Tibial nerve (tissue), 4 donors: ENCODE measurements around the gene OR6Y1.

Experiments
- EP300 ChIP-seq, 2 donors: sonication (generic); formaldehyde crosslinking; IDR thresholded peaks; one replicate each; pipeline ENCODE4 v1.6.1; 2017; ENCODE audit warnings: antibody characterized with exemption in 2 of 2, mild to moderate bottlenecking in 1 of 2
- POLR2A ChIP-seq, 2 donors: fragments of 450-650 bp; IDR thresholded peaks; one replicate each; pipeline ENCODE4 v1.6.1; 2017; ENCODE audit warnings: antibody characterized with exemption in 2 of 2, mild to moderate bottlenecking in 2 of 2, moderate library complexity in 2 of 2
- TF ChIP-seq, protein P1 (sequence below), 5 experiments: fragments of 200-600 bp in 3 of 5; fragments of 450-650 bp in 2 of 5; sonication (generic) in 3 of 5; IDR thresholded peaks; one replicate each; pipeline ENCODE4 v1.5.1; 2016 to 2019; ENCODE audit warnings: antibody characterized with exemption in 5 of 5, mild to moderate bottlenecking in 3 of 5, moderate library complexity in 2 of 5

DNA sequence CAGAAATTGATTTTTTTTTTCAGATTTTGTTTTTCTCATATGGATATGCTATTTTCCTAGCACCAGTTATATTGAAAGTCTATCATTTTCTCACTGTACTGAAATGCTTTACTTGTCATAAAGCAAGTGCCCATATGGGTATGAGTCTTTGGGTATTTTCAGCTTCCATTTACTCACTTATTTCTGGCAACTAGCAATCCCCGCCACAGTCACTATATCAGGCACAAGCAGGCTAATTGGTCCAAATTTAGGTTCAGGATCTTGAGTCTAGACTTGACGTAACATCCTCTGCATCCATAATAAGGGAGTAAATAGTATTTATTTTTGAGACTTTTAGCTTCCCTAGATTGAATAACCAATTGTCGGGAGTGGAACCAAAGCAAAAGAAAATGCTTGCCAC is 23.4 kb upstream of the OR6Y1 start:
- TF ChIP-seq, protein P1, sequence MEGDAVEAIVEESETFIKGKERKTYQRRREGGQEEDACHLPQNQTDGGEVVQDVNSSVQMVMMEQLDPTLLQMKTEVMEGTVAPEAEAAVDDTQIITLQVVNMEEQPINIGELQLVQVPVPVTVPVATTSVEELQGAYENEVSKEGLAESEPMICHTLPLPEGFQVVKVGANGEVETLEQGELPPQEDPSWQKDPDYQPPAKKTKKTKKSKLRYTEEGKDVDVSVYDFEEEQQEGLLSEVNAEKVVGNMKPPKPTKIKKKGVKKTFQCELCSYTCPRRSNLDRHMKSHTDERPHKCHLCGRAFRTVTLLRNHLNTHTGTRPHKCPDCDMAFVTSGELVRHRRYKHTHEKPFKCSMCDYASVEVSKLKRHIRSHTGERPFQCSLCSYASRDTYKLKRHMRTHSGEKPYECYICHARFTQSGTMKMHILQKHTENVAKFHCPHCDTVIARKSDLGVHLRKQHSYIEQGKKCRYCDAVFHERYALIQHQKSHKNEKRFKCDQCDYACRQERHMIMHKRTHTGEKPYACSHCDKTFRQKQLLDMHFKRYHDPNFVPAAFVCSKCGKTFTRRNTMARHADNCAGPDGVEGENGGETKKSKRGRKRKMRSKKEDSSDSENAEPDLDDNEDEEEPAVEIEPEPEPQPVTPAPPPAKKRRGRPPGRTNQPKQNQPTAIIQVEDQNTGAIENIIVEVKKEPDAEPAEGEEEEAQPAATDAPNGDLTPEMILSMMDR (IDR thresholded peaks at IDR 0.05) = no peak
- TF ChIP-seq POLR2A (IDR thresholded peaks at IDR 0.05) = no peak
- no peak for TF ChIP-seq EP300 (IDR thresholded peaks at IDR 0.05)
